ENCODE measurements around the gene LRMDA.

DNA sequence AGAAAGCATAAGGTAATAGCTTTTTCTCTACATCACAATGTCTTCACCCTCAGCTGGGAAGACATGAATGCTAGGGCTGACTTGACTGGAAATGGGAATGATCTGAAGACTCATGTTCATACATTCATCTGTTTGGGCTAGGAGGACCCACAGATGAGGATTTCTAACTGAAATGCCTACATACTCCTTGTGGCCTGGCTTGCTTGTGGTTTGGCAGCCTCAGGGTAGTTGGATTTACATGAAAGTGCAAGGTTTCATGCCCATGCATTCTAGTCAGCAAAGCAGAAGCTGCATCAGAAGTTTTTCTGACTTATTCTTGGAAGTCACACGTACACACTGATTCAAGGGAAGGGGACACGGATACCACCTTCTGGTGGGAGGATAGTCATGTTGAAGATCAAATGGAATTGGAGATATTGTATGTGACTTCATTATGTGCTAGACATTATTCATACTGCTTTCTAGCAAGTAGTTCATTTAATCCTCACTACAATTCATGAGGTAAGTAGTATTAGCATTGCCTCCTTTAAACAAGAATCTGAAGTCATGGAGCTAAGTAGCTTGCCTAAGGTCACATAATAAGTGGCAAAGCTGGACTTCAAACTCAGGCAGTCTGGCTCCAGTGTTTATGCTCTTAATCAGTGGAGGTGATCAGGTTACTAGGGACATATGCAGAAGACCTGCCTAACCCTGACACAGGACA, 957.0 kb downstream of the LRMDA start:
- TF ChIP-seq EEA1 (CRISPR knock-in tag; IDR thresholded peaks at IDR 0.05; ENCODE audit: borderline replicate concordance) (no peak), POLR2A (IDR thresholded peaks at IDR 0.05; ENCODE audit: insufficient read depth in 1 of 2, low read depth in 2 of 2, low read length in 2 of 2) (no peak), TAF1 (CRISPR knock-in tag; IDR thresholded peaks at IDR 0.05) (no peak), RFX5 (IDR thresholded peaks at IDR 0.05; ENCODE audit: low read depth, low read length) (no peak), LCORL (IDR thresholded peaks at IDR 0.05) (no peak), LCORL (CRISPR knock-in tag; IDR thresholded peaks at IDR 0.05) (no peak), ZNF124 (CRISPR knock-in tag; IDR thresholded peaks at IDR 0.05) (no peak), EHMT2 (IDR thresholded peaks at IDR 0.05; ENCODE audit: borderline replicate concordance, low read depth, low read length) (no peak), SUZ12 (IDR thresholded peaks at IDR 0.05; ENCODE audit: low read depth, low read length) (no peak), TAF15 (IDR thresholded peaks at IDR 0.05; ENCODE audit: low read depth, low read length, poor library complexity, severe bottlenecking) (no peak), MAFK (conservative IDR thresholded peaks at IDR 0.05 in 1 of 2, IDR thresholded peaks at IDR 0.05 in 1 of 2; ENCODE audit: low read length in 2 of 2) (no peak), SMC3 (IDR thresholded peaks at IDR 0.05; ENCODE audit: low read length) (no peak)
- TF ChIP-seq, protein P1, sequence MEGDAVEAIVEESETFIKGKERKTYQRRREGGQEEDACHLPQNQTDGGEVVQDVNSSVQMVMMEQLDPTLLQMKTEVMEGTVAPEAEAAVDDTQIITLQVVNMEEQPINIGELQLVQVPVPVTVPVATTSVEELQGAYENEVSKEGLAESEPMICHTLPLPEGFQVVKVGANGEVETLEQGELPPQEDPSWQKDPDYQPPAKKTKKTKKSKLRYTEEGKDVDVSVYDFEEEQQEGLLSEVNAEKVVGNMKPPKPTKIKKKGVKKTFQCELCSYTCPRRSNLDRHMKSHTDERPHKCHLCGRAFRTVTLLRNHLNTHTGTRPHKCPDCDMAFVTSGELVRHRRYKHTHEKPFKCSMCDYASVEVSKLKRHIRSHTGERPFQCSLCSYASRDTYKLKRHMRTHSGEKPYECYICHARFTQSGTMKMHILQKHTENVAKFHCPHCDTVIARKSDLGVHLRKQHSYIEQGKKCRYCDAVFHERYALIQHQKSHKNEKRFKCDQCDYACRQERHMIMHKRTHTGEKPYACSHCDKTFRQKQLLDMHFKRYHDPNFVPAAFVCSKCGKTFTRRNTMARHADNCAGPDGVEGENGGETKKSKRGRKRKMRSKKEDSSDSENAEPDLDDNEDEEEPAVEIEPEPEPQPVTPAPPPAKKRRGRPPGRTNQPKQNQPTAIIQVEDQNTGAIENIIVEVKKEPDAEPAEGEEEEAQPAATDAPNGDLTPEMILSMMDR (CRISPR knock-in tag; IDR thresholded peaks at IDR 0.05) = no peak
- TF ChIP-seq, protein P2, sequence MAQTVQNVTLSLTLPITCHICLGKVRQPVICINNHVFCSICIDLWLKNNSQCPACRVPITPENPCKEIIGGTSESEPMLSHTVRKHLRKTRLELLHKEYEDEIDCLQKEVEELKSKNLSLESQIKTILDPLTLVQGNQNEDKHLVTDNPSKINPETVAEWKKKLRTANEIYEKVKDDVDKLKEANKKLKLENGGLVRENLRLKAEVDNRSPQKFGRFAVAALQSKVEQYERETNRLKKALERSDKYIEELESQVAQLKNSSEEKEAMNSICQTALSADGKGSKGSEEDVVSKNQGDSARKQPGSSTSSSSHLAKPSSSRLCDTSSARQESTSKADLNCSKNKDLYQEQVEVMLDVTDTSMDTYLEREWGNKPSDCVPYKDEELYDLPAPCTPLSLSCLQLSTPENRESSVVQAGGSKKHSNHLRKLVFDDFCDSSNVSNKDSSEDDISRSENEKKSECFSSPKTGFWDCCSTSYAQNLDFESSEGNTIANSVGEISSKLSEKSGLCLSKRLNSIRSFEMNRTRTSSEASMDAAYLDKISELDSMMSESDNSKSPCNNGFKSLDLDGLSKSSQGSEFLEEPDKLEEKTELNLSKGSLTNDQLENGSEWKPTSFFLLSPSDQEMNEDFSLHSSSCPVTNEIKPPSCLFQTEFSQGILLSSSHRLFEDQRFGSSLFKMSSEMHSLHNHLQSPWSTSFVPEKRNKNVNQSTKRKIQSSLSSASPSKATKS (CRISPR knock-in tag; IDR thresholded peaks at IDR 0.05) = no peak

Data from HepG2 (cell line).